Islet of Langerhans (tissue), 1 donor: ENCODE results near the gene ZMYM2.
A peak's percentile ranks its signal among the peaks of the same experiment; 100 is the strongest.
"Not testable (repeated sequence)": the region's sequence is repeated elsewhere in the genome, so short reads cannot be mapped to it uniquely, and the experiment has no call there.

ENCODE experiments used
- FAIRE-seq: peaks from one replicate; lab custom pipeline; 2011; peaks lifted over from hg19 to GRCh38; lab: Jason Lieb, UNC

The ZMYM2 gene

DNA sequence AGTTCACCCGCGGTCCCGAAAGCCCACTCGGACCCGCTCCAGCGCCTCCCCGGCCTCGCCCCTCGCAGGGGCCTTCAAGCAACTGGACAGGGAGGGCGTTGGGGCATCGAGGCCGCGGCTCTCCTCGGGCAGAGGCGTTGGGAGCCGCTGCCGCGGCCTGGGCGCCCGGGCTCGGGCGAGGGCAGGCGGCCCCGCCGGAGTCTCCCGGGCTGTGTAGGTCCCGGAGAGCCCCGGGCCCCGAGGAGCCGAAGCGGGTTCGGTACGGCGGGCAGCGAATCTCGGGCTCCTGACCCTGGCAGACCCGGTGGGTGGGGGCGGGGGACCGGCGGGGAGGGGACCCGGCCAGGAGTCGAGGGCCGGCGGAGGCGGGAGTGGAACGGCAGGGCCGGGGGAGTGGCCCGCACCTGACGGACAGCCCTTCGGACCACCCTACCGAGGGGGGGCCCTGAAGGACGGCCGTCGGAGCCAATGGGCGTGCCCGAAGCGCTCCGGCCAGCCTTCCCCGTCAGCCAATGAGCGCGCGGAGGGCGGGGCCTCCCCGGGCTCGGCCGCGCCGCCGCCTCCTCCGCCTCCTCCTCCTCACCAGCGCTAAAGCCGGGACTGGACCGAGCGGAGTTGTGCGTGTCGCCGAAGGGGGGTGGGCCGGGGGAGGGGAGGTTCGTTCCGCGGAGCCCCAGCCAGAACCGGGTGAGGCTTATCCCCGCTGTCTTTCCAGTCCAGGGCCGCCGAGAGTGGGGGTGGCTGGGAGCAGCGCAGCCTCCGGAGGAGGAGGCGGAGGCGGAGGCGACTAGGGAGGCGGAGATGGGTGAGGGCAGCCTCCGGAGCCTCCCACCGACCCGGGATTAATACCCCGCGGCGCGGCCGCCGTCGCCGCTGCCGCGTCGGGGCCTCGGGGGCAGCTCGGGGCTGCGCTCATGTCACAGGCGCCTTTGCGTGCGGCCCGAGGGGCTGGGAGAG lies at the start of gene ZMYM2:
TSS of gene ZMYM2 (plus strand) at position 573 of the 957 bp plus-strand sequence. CDS start 34,346 bp downstream, outside the sequence.
- FAIRE-seq, result no peak

DNA sequence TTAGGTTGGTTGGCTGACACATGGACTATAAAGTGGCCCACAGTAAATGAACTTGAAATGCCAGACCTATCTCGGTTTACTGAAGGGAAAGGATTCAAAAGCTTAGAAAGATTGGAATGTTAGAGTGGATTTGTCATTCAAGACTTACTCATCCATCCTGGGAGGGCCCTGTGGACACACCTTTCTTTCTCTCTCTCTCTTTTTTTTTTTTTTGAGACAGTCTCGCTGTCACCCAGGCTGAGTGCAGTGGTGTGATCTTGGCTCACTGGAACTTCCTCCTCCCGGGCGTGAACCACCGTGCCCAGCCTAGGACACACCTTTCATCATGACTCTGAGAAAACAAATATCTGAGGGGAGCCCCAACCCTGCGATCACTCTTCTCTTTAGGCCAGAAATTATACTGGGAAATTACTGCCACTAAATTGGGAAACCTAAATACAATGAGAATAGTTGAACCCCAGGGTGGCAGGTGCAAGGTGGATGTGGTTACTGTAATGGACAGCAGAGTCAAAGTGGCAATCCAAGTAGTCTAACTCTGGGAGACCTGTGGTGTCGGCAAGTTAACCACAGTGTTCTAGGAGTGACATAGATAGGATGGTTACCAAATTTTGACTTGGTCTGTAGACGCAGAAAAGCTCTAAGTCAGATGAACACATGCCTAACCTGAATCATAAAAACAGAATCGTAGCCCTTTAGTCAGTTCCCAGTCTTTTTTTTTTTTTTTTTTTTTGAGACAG lies 48.0 kb upstream of the ZMYM2 start:
- FAIRE-seq, result no peak

DNA sequence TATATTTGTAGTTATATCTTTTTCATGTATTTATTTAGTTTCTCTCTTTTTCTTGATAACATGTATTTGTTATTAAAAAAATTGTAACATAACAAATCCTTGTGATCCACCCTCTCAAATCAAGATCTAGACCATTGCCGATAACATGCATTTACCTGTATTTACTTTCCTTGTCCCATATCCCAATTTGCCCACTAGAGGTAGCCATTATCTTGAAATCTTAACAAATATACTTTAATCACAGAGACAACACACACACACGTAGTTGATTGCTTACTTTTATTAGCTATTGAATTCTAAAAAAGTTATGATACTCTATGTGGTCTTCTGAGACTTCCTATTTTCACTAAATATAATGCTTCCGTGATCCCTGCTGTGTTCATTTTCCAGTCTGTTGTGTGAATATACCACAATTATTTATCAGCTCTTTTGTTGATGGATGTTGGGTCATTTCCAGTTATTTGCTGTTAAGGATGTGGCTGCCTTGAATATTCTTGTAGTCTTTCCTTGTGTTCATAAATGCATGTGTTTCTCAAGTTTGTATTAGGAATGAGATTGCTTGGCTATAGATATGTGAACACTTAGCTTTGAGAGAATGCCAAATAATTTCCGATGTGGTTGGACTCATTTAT lies 31.3 kb upstream of the ZMYM2 start:
- peak; percentile 96 for FAIRE-seq

DNA sequence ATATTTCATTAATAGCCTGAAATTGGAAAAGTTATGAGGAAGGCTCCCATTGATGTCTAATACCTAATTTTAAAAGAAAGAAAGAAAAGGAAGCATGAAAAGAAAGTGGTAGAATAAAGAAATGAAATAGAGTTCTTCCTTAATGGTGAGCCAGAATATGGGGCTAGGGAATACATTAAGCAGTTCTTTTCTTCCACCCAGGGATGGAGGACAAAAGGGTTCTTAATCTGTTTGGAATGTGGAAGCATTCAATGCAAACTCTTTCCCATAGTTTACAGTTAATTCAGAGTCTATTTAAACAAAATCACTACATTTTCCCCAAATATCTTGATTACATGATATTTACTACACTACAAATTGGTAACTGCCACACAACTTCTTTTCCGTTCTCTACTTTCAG lies 18.4 kb upstream of the ZMYM2 start:
- no peak for FAIRE-seq

DNA sequence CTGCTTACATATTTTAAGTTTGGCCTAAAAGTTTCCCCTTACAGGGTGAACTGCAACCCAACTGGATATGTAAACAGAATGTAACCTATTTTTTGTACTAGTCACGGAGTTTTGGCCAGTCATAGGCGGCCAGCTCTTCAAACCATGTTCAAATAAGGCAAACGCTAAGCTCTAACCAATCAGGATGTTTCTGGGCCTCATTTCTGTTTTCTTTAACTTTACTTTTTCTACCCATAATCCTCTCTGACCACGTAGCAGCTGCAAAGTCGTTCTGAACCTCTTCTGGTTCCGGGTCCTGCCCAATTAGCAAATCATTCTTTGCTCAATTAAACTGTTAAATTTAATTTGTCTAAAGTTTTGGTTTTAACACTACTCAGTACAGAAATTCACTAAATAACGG lies 8.2 kb upstream of the ZMYM2 start:
- FAIRE-seq, result no peak

DNA sequence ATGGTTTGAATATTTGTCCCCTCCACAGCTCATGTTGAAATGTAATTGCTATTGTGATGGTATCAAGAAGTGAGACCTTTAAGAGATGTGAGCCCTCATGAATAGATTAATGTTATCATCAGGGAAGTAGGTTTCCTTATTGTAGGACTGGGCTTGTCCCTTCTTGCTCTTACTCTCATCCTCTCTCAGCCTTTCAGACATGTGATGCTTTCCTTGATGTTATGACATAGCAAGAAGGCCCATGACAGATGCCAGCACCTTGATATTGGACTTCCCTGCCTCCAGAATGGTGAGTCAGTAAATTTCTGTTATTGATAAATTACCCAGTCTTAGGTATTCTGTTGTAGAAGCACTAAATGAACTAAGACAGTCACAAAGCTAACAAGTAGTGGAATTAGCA lies 5.7 kb upstream of the ZMYM2 start:
- FAIRE-seq, result no peak

DNA sequence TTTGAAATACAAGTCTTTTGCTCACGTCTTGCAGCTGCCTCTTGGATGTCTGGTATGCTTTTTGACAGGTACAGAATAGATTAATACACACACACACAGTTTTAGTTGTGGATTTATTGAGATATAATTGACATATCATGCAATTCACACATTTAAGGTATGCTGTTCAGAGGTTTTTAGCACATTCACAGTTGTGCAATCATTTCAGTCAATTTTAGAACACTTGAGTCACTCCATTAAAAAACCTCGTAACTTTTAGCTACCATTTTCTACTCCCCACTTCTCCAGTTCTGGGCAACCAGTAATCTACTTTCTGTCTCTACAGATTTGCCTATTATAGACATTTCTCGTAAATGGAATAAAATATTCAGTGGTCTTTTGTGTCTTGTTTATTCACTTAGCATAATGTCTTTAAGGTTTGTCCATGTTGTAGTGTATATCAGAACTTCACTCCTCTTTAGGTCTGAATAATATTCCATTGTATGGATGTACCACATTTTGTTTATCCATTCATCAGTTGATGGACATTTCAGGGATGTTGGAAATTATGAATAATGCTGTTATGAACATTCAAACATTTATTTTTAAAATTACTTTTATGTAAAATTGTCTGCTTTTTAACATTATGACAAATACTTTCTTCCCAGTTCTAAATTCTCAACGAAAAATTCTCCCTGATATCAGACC lies 2.5 kb upstream of the ZMYM2 start:
- peak; percentile 21 for FAIRE-seq

DNA sequence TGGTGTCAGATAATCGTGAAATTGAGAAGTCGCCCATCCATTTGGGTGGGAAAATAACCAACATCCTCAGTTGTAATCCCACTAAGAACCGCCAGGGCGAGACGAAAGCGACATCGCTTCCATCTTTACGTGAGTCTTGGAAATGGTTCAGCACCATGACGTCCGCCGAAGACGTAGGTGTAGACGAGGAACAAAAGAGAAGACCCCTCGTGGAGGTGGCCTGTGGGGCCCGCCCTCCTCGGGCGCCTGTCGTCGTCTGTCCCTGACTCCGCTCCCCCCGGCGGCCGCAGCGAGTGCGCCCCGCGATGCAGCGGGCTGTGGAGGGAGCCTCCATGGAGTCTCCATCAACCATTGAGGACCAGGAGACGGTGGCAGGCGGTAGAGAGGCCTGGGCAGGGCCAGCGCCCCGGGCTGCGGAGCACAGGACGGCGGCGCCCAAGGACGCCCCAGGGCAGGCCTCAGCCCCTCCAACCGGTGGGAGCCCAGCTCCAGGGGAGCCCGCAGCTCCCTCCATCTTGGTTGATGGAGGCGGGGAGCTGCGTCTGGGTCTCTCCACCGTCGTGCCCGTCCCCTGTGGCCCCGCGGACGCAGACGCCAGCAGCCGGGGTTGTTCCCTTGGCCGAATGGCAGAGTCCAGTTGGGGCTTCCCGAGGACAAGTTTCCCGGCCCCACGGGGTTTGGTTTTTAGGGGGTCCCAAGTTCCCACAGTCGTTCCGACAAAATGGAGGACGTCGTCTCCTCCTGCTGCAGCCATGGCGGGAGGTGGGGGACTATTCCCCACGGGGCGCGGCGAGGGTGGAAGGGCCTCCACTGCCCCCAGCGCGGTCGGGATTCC lies 990 bp upstream of the ZMYM2 start:
- peak; percentile 98 for FAIRE-seq

DNA sequence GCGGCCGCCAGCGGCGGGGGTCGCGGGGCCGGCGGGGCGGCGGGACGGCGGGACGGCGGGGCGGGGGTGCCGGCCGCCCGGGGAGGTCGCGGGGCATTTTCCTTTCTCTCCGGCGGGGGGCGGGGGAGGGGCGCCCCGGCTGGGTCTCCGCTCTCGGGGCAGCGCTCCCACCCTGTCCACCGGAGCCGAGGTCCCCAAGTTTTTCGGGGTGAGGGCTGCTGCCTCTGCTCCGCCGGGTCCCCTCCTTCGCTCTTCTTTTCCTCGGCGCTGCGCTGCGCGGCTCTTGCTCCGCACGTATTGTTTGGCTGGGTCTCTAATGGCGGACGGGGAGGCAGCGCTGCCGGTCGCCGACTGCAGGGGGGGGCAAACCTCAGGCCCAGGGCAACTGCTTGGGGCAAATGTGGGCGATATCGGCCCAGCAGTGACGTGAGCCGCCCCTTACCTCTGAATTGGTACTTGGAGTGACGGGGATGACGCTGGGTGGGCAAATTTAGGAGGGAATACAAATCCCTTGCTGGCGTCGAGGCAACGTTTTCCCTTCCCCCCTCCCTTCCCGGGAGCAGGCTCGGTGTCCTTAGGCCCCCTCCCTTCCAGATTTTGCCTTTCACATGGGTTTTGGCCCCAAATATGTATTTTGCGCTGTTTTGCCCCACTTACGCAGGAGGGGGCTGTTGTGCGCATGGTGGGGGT lies 759 bp downstream of the ZMYM2 start:
- FAIRE-seq, result no peak

DNA sequence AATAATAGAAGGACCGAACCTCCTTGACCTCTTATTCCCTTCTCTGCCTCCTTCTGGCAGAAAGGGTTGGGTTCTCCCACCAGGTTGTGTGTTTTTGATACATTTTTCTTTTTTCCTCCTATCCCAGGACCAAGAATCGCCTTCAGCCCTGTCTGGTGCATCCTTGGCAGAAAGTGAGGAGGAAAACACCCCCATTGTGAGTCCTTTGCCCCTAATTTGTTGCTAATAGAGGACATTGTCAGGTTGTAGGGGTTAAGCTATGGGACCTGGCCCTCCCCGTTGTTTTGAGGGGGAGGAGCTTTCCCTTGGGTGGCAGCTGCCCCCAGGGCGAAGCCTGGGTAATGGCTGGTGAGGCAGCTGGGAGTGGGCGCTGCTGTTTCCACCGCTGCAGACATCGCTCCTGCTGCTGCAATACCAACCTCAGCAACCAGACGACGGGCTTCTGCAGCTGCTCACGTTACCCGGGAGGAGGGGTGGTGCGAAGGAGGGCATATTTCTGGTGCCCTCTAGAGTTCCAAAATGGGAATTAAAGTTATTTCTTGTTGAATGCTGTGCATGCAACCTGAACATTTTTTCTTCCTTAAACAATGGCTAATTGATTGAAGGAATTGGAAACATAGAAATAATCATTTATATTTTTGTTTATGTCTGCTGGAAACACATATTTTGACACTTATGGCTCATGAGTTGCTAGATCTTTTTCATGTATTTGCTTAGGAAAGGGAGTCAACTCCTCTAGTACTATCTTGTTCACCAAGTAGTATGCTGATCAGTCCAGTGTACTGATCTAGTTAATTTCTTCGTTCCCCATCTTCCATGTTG lies 1.5 kb downstream of the ZMYM2 start:
- peak; percentile 99 for FAIRE-seq

DNA sequence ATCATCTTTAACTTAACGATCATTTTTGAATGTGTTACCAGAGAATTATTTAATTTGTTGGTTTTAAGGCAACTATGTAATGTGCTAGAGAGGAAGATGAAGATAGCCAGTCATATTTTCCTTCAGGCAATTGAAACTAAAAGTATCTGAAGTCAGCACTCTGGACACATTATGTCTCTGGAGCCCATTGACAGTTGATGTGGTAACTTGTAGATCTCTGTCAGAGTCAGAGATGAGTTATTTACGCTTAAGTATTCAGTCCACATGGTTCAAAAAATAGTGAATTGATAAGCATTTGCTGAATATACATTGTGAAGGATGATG lies 2.1 kb downstream of the ZMYM2 start:
- peak; percentile 24 for FAIRE-seq

DNA sequence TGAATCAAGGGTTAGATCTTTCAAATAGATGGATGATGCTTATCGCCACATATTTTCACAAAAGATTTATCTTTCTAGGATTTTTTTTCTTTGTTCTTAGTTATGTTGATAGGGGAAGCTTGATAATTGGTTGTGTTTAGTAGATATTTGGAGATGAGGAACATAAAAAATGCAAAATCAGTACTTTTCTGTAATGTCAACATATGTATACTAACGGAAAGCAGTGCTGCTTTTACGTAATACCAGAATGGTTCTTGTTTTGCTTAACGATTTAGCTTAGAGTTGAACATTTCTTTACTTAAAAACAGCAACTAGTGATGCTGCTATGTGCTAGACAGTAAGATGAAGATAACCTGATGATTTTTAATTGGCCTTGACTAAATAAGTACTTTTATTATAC lies 3.0 kb downstream of the ZMYM2 start:
- FAIRE-seq, result no peak

DNA sequence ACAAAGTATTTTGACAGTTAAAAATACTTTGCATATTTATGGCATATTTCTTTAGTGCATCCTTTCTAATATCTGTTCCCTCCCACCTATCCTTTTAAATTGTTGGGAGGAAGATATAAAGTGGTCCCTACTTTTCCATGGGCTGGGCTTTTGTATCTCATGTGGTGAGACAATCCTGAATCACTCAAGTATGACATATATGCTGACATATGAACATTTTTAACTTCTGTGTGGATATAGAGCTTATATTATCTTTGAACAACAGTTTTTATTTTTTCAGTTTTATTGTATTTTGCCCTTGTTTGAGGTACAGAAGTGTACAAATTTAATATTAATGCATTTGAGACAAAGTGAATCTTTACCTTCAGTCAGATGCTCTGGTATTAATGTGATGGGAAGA lies 3.4 kb downstream of the ZMYM2 start:
- FAIRE-seq, result no peak

DNA sequence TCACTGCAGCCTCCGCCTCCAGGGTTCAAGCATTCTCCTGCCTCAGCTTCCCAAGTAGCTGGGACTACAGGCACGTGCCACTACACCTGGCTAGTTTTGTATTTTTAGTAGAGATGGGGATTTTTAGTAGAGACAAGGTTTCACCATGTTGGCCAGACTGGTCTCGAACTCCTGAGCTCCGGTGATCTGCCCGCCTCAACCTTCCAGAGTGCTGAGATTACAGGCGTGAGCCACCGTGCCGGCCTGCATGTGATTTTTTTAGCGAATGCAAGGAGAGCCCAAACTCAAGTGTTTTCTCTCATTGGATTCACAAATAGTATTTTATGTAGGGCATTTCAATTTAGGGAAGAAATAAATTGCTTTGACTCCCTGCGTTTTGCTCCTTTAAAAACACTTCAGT lies 4.4 kb downstream of the ZMYM2 start:
- no peak for FAIRE-seq

DNA sequence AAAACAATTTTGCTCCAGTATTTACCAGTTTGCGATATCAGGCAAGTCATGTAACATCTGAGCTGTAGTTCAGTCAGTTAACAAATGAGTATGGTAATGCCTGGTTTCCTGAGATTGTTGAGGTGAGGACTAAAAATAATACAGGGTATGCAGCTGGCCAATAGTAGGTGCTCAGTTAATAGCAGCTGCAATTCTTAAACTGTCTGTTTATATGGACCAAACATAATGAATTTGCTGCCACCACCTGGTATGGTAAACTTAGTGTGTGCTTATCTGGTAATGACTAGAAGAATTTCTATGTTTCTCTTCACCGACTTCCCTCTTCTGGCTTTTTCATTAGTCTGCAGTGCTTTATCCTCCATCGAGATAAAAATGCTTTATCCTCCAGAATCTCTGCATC lies 9.1 kb downstream of the ZMYM2 start:
- no peak for FAIRE-seq

DNA sequence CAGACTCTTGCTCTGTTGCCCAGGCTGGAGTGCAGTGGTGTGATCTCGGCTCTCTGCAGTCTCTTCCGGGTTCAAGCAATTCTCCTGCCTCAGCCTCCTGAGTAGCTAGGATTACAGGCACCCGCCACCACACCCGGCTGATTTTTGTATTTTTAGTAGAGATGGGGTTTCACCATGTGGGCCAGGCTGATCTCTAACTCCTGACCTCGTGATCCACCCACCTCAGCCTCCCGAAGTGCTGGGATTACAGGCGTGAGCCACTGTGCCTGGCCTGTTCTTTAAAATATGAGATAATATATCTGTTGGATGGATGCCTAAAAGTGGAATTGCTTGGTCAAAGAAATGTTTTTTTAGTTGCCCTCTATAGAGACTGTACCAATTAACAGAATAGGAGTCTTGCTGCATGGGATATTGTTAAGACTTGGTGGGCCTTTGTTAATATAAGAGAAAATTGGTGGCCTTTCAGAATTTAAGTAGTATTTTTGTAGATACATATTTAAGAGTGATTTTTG lies 16.0 kb downstream of the ZMYM2 start:
- not testable (repeated sequence) for FAIRE-seq

DNA sequence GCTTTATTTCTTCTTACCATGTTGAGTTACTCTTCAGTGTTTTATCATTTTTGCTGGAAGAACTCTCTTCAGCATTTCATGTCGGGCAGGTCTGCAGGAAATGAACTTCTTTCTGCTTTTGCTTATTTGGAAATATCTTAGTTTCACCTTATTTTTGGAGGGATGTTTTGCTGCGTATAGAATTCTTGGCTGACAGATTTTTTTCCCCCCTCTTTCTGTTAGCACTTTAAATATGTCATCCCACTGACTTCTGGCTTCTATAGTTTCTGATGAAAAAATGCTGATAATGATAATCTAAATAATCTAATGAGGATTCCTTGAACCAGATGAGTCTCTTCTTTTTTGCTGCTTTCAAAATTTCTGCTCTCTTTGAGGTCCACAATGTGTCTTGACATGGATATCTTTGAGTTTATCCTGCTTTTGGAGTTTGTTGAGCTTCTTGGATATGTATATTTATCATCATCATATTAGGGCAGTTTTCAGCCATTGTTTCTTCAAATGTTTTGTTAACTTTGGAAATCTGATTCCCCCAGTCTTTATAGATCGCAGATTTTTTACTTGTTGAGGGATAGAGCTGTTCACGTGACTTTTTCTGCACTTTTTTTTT lies 20.4 kb downstream of the ZMYM2 start:
- FAIRE-seq, result no peak

DNA sequence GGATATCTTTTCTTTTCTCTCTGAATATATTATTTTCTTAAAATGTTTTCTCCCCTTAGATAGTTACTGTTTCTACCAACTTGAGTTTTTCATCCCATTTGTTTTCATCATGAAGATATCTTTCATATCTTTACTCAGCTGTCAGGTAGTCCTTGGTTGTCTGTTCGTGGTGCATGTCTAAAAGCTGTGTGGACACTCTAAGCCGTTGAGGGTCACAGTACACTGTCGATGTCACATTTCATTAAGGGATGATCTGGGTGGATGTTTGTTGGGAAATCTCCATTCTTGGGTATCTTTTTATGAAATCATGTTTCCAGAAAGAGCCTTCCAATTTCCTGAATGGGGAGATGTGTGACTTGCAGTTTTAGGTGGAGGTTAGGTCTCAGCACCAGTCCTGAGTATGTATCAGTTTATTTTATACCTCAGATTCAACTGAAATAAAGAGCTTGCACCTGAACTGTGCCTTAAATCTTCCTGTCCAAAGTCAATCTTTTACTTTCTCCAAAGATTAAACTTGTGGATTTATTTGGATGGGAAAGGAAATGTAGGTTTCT lies 23.2 kb downstream of the ZMYM2 start:
- no peak for FAIRE-seq

DNA sequence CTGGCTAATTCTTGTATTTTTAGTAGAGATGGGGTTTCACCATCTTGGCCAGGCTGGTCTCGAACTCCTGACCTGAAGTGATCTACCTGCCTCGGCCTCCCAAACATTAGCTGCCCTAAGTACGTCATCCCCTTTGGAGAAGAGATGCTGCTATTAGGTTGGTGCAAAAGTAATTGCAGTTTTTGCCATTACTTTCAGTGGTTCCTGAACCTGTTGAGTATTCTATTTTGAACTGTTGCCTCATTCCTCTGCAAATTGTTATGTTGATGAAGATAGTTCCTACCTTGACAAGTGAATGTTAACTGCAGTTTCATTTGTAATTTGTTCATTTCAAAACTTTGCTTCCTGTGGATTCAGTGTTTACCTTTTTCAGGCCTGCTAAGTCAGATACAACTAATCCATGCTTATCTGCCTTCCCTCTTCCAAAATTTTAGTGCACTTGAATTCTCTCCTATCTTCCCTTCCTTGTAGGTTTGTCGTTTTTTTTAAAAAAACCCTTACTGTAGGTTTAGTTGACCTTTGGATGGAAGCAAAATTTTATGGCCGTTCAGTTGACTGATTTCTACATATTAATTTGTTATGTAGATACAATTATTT lies 24.0 kb downstream of the ZMYM2 start:
- no peak for FAIRE-seq
